ENCODE results near the gene TCIRG1. TPM values are rescaled to one million over a fixed set of nuclear protein-coding genes. Genes with fewer than 3 reads are reported as not detected.

Gene TCIRG1
- total RNA-seq, 1 donor from 2014 or later: 47.2 TPM

DNA sequence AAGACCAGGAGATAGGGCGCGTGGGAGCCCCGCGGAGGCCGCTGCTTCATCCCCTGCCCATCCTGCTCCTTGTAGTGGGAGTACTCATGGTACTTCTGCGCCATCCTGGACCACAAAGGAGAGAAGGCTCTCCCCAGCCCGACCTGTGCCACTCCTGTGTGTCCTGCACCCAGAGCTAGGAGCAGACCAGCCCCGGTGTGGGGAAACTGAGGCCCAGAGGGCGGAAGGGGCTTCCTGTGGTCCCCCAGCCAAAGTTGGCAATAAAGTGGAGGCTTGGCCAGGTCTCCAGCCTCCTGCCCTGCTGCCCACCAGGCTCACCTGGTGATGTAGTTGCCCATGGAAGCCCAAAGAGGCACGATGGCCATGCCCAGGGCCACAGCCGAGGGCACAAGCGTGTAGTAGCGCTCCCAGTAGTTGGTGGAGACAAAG, 39.6 kb upstream of the TCIRG1 start:
- peaks cover 4% of the 10 kb centered on the region for H3K4me1 Mint-ChIP-seq (ENCODE audit: low read depth, unreplicated experiment)
- H3K4me3 Mint-ChIP-seq (ENCODE audit: unreplicated experiment): no peak overlapping the region
- H3K36me3 Mint-ChIP-seq (ENCODE audit: unreplicated experiment): no peaks in the 10 kb centered on the region
- no peak for DNase-seq
- TF ChIP-seq, protein P1, sequence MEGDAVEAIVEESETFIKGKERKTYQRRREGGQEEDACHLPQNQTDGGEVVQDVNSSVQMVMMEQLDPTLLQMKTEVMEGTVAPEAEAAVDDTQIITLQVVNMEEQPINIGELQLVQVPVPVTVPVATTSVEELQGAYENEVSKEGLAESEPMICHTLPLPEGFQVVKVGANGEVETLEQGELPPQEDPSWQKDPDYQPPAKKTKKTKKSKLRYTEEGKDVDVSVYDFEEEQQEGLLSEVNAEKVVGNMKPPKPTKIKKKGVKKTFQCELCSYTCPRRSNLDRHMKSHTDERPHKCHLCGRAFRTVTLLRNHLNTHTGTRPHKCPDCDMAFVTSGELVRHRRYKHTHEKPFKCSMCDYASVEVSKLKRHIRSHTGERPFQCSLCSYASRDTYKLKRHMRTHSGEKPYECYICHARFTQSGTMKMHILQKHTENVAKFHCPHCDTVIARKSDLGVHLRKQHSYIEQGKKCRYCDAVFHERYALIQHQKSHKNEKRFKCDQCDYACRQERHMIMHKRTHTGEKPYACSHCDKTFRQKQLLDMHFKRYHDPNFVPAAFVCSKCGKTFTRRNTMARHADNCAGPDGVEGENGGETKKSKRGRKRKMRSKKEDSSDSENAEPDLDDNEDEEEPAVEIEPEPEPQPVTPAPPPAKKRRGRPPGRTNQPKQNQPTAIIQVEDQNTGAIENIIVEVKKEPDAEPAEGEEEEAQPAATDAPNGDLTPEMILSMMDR (IDR thresholded peaks at IDR 0.05; ENCODE audit: partially characterized antibody, unreplicated experiment): no peak
- peaks cover 14% of the 10 kb centered on the region for H3K27me3 Mint-ChIP-seq (ENCODE audit: unreplicated experiment)
- H3K27ac Mint-ChIP-seq (ENCODE audit: unreplicated experiment): no peak overlapping the region
- H3K9me3 Mint-ChIP-seq (ENCODE audit: unreplicated experiment): peaks cover 4% of the 10 kb centered on the region

DNA sequence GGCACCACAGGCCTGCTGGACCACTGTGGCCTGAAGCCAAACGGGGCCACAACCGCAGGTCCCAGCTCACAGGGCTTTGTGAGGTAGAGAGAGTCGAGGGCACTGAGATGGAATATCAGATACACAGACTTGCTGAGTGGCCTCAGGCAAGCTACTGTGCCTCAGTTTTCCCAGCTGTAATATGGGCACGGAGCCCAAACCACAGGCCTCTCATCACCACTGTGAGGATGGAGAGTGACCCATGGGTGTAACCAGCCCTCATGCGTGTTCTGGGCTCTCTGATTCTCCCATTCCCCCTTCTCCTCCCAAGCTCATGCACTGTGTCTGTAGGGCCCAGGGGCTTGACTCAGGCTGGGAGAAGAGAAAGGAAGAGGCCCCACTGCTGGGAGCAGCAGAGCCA, 39.1 kb upstream of the TCIRG1 start:
- Mint-ChIP-seq H3K9me3 (ENCODE audit: unreplicated experiment) (peaks cover 4% of the 10 kb centered on the region), H3K4me1 (ENCODE audit: low read depth, unreplicated experiment) (peaks cover 4% of the 10 kb centered on the region), H3K27me3 (ENCODE audit: unreplicated experiment) (peaks cover 15% of the 10 kb centered on the region), H3K27ac (ENCODE audit: unreplicated experiment) (no peak overlapping the region), H3K36me3 (ENCODE audit: unreplicated experiment) (no peaks in the 10 kb centered on the region), H3K4me3 (ENCODE audit: unreplicated experiment) (no peak overlapping the region)
- DNase-seq: no peak
- TF ChIP-seq, protein P1 (IDR thresholded peaks at IDR 0.05; ENCODE audit: partially characterized antibody, unreplicated experiment): no peak

DNA sequence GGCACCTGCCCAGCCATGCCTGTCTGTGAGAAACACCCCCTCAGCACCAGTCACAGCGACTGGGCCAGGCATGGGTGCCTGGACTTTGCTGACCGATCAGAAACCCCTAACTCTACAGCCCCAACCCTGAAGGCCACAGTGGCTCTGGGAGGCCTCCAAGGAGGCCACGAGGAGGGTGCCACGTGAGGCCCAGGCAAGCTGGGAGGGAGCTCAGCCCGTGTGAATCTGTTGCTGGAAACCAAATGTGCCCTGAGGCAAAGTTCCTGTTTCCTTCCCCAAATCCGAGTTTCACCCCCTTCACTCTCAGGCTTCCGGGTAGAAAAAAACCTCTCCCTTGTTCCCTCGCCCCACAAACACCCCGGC, 36.3 kb upstream of the TCIRG1 start:
- Mint-ChIP-seq H3K9me3 (ENCODE audit: unreplicated experiment) (peaks cover 4% of the 10 kb centered on the region), H3K4me3 (ENCODE audit: unreplicated experiment) (peak overlapping the region; percentile 84), H3K4me1 (ENCODE audit: low read depth, unreplicated experiment) (peaks cover 3% of the 10 kb centered on the region), H3K27ac (ENCODE audit: unreplicated experiment) (no peak overlapping the region), H3K36me3 (ENCODE audit: unreplicated experiment) (no peaks in the 10 kb centered on the region), H3K27me3 (ENCODE audit: unreplicated experiment) (peaks cover 14% of the 10 kb centered on the region)
- TF ChIP-seq, protein P1 (IDR thresholded peaks at IDR 0.05; ENCODE audit: partially characterized antibody, unreplicated experiment): no peak
- no peak for DNase-seq

DNA sequence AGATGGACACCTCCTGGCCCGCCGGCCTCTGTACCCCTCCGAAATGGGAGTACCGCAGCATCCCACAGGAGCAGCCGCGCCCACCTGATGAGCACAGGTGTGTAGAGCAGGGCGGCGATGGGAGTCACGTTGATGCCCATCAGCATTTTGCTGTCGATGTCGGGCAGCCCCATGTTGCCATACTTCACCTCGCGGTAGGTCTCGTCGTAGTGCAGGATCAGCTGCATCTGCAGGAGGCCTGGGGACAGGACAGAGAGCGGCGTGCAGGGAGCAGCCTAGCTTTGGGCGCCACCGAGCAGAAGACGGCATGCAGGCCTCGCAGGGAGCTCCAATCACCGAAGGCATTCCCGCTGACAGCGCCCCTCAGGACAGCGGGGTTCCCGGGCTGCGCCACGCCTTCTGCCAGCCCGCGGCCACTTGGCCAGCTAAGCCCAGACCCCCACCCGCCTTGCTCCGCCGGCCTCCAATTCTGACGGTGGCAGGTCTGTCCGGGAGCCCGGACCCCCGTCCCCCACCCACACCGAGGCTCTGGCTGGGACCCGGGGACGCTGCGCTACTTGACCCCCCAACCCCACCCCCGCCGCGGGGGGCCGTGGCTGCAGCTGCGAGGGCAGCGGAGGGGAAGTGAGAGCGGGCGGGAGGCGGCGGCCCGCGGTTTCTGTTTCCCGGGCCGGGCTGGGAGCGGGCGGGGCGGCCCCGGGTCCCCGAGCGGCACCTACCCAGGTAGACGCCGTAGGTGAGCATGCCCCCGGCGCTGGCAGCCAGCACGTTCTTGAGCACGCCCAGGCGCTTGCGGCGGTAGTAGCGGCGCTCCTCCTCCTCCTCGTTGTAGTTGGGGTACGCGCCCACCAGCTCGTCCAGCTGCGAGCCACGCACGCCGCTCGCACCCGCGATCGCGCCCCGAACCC, 35.6 kb upstream of the TCIRG1 start:
- Mint-ChIP-seq H3K36me3 (ENCODE audit: unreplicated experiment) (no peaks in the 10 kb centered on the region), H3K27ac (ENCODE audit: unreplicated experiment) (no peak overlapping the region), H3K4me3 (ENCODE audit: unreplicated experiment) (peak overlapping the region; percentile 84), H3K27me3 (ENCODE audit: unreplicated experiment) (peaks cover 14% of the 10 kb centered on the region), H3K9me3 (ENCODE audit: unreplicated experiment) (peaks cover 4% of the 10 kb centered on the region), H3K4me1 (ENCODE audit: low read depth, unreplicated experiment) (peaks cover 3% of the 10 kb centered on the region)
- peak; percentile 45 for DNase-seq
- TF ChIP-seq, protein P1 (IDR thresholded peaks at IDR 0.05; ENCODE audit: partially characterized antibody, unreplicated experiment): no peak

All from glutamatergic neuron (in vitro differentiated cells).